Neural cell (in vitro differentiated cells): ENCODE data around the gene DNAH6.

Experiments used
- CTCF ChIP-seq: fragments of 450-650 bp; IDR thresholded peaks from 2 replicates; pipeline ENCODE4 v1.5.1; 2014; ENCODE audit warnings: antibody characterized with exemption, mild to moderate bottlenecking, moderate library complexity; ENCODE audit not compliant: poor library complexity, severe bottlenecking
- EP300 ChIP-seq: fragments of 450-650 bp; conservative IDR thresholded peaks from 2 replicates; pipeline ENCODE4 v1.6.1; 2014; ENCODE audit warnings: antibody characterized with exemption, mild to moderate bottlenecking, moderate library complexity; ENCODE audit not compliant: poor library complexity, severe bottlenecking
- EZH2 ChIP-seq: fragments of 200-600, 300-800 bp; shearing (Covaris generic), sonication (generic); IDR thresholded peaks from 2 replicates; pipeline ENCODE4 v1.6.1; 2014; ENCODE audit warnings: antibody characterized with exemption, low read length, borderline replicate concordance, mild to moderate bottlenecking; ENCODE audit not compliant: insufficient read depth, poor library complexity, severe bottlenecking
- MXI1 ChIP-seq: fragments of 450-650 bp; conservative IDR thresholded peaks from 2 replicates; pipeline ENCODE4 v1.6.1; 2014; ENCODE audit warnings: antibody characterized with exemption, mild to moderate bottlenecking; ENCODE audit not compliant: poor library complexity, severe bottlenecking
- POLR2AphosphoS5 ChIP-seq: IDR thresholded peaks from 2 replicates; pipeline ENCODE4 v1.6.1; 2012
- TAF1 ChIP-seq: IDR thresholded peaks from 2 replicates; pipeline ENCODE4 v1.6.1; 2012; ENCODE audit warnings: low read depth

DNA sequence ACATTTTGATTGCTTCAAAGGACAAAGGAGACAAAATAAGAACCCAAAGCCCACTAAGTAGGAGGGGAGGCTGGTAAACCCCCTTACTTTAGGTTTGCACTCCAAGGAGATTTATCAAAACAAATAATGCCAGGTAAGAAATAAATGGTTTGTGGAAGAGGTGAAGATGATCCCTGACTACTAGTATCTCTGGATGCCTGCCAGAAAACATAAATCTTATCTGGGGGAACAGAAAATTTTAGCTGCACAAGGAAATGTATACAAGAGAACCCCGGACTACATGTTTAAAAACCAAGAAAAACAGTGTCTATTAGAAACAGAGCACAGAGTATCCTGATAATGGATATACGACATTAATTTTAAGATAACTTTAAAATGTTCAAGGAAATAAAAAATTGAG lies 250.5 kb downstream of the DNAH6 start:
- no peak for TF ChIP-seq POLR2AphosphoS5
- no peak for TF ChIP-seq CTCF
- TF ChIP-seq EZH2, result no peak
- no peak for TF ChIP-seq MXI1
- TF ChIP-seq EP300, result no peak
- no peak for TF ChIP-seq TAF1
